Activated CD8-positive, alpha-beta T cell treated with anti-CD3 and anti-CD28 coated beads for 36 hours (primary cell): ENCODE measurements around the gene FAM186B. TPM values are rescaled to one million over a fixed set of nuclear protein-coding genes. Genes with fewer than 3 reads are reported as not detected.
A peak's percentile ranks its signal among the peaks of the same experiment; 100 is the strongest.

ENCODE experiments used
- ATAC-seq: fragments of 200-7000 bp; cut with Tn5 transposase; one replicate; pipeline ENCODE4 v1.10.0; 2021; ENCODE audit warnings: mild to moderate bottlenecking, moderate library complexity
- CTCF ChIA-PET: fragments of 350-600 bp; sonication (Branson Sonifier 250); formaldehyde crosslinking; loops from one replicate; lab custom pipeline; 2021; ENCODE audit warnings: antibody characterized with exemption; lab: Charles Lee
- POLR2A ChIA-PET: fragments of 350-600 bp; sonication (Branson Sonifier 250); formaldehyde crosslinking; loops from one replicate; lab custom pipeline; 2021; ENCODE audit warnings: antibody characterized with exemption; lab: Charles Lee
- DNase-seq: peaks from one replicate; pipeline ENCODE4 v3.0.0-alpha.2; 2020
- H3K27ac Mint-ChIP-seq: one replicate; pipeline ENCODE4 v1.8.0; 2021; ENCODE audit warnings: mild to moderate bottlenecking, mixed read lengths
- H3K27me3 Mint-ChIP-seq: one replicate; pipeline ENCODE4 v1.8.0; 2021; ENCODE audit warnings: mixed read lengths
- H3K36me3 Mint-ChIP-seq: one replicate; pipeline ENCODE4 v1.8.0; 2021; ENCODE audit warnings: low read depth, mixed read lengths
- H3K4me1 Mint-ChIP-seq: one replicate; pipeline ENCODE4 v1.8.0; 2021; ENCODE audit warnings: low read depth, mixed read lengths
- H3K4me3 Mint-ChIP-seq: one replicate; pipeline ENCODE4 v1.8.0; 2021; ENCODE audit warnings: mild to moderate bottlenecking, moderate library complexity, mixed read lengths
- H3K9me3 Mint-ChIP-seq: one replicate; pipeline ENCODE4 v1.8.0; 2021; ENCODE audit warnings: mixed read lengths
- intact Hi-C: fragments of 100-400 bp; cut with micrococcal nuclease; formaldehyde crosslinking; loops from one replicate; pipeline ENCODE4 v1.10.0; 2022
- total RNA-seq, 2 experiments: library from RNA; stranded (reverse); gene quantifications; one replicate each; pipeline ENCODE4 v1.2.3, GENCODE V29; 2021
- TF ChIP-seq, protein P1 (sequence below): fragments of 200-600 bp; IDR thresholded peaks from one replicate; pipeline ENCODE4 v1.8.0; 2022; ENCODE audit warnings: antibody characterized with exemption, mild to moderate bottlenecking

FAM186B gene
- total RNA-seq, 2 experiments from 2014 or later, result not detected

DNA sequence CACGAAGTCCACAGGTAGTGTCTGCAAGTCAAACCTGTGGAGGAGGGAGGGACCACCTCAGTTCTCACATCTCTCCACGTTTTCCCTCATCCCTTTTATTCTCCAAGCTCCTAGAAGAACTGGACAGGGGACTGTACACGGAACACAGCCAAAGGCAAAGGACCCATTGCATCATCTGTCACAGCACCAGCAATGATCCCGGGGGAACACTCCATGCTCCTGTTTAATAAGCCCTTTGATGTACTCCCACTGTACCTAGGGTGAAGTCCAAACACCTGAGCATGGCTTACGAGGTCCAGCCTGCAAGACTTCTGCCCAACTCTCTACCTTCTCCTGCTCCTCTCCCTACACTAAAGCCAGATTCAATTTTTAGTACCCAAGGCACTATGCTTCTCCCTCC, 44.5 kb upstream of the FAM186B start:
- ChIA-PET CTCF (interaction anchor here (4.4 to 25.4 kb wide), 2 partner anchors 13 to 60 kb away, joined by 36 to 556 read pairs; partner anchors contain the start of gene FMNL3), POLR2A (no interaction called here)
- Mint-ChIP-seq H3K36me3 (peaks cover 31% of the 10 kb centered on the region), H3K9me3 (no peaks in the 10 kb centered on the region), H3K27ac (peak overlapping the region; percentile 6), H3K27me3 (no peaks in the 10 kb centered on the region), H3K4me1 (peaks cover 9% of the 10 kb centered on the region), H3K4me3 (no peak overlapping the region)
- intact Hi-C loops, result no loop called here
- TF ChIP-seq, protein P1, sequence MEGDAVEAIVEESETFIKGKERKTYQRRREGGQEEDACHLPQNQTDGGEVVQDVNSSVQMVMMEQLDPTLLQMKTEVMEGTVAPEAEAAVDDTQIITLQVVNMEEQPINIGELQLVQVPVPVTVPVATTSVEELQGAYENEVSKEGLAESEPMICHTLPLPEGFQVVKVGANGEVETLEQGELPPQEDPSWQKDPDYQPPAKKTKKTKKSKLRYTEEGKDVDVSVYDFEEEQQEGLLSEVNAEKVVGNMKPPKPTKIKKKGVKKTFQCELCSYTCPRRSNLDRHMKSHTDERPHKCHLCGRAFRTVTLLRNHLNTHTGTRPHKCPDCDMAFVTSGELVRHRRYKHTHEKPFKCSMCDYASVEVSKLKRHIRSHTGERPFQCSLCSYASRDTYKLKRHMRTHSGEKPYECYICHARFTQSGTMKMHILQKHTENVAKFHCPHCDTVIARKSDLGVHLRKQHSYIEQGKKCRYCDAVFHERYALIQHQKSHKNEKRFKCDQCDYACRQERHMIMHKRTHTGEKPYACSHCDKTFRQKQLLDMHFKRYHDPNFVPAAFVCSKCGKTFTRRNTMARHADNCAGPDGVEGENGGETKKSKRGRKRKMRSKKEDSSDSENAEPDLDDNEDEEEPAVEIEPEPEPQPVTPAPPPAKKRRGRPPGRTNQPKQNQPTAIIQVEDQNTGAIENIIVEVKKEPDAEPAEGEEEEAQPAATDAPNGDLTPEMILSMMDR, result no peak
- DNase-seq, result no peak
- ATAC-seq, result no peak

DNA sequence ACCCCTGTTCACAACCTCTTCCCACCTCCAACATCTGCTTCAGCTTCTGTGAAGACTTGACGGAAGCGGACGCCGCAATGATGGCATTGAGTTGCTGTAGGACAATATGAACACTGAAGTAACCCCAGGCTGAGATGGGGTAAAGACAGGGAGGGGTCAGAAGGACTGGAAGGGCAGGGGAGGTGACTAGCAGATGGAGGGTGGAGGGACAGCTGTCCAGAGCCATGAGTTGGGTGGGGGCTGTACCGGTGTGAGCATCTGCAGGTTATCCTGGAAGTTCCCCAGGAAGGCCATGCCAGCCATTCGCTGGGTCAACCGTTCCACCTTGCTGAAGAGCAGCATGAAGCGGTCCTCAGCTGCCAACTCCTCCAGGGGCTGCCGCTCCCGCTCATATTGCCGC, 44.0 kb upstream of the FAM186B start:
- Mint-ChIP-seq H3K27ac (peak overlapping the region; percentile 53), H3K4me3 (no peak overlapping the region), H3K9me3 (no peaks in the 10 kb centered on the region), H3K4me1 (peaks cover 14% of the 10 kb centered on the region), H3K36me3 (peaks cover 30% of the 10 kb centered on the region), H3K27me3 (no peaks in the 10 kb centered on the region)
- no peak for DNase-seq
- intact Hi-C loops, result no loop called here
- ChIA-PET POLR2A (no interaction called here), CTCF (interaction anchor here (1.0 to 25.4 kb wide), 5 partner anchors 12 to 217 kb away, joined by 3 to 556 read pairs (median 4); partner anchors contain the start of genes FMNL3 and TMBIM6)
- TF ChIP-seq, protein P1, result no peak
- ATAC-seq, result no peak

DNA sequence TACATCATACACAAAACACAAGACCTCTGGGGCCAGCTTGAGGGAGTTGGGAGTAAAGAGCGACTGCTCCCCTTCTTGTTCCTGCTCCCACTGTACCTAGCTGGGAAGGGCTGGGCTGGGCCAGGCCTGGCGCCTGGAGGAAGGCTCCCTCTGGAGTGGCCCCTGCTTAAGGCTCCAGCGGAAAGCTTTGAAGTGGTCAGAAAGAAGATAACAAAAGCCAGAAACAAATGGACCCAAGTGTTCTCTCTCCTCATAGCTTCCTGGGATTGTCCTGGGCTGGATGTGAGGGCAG, 43.2 kb upstream of the FAM186B start:
- DNase-seq, result no peak
- ChIA-PET POLR2A (interaction anchor here (0.8 to 1.6 kb wide), 7 partner anchors 9 to 61 kb away, joined by 3 to 6 read pairs (median 3); no protein-coding TSS in a partner anchor), CTCF (interaction anchor here (1.0 to 25.4 kb wide), 8 partner anchors 11 to 218 kb away, joined by 3 to 556 read pairs (median 4); partner anchors contain the start of genes FMNL3 and TMBIM6)
- no peaks in the 10 kb centered on the region for H3K27me3 Mint-ChIP-seq
- H3K9me3 Mint-ChIP-seq, result no peaks in the 10 kb centered on the region
- peak overlapping the region; percentile 53 for H3K27ac Mint-ChIP-seq
- intact Hi-C loops, result no loop called here
- H3K4me3 Mint-ChIP-seq, result no peak overlapping the region
- H3K4me1 Mint-ChIP-seq, result peaks cover 14% of the 10 kb centered on the region
- no peak for ATAC-seq
- peaks cover 29% of the 10 kb centered on the region for H3K36me3 Mint-ChIP-seq
- TF ChIP-seq, protein P1, result no peak

DNA sequence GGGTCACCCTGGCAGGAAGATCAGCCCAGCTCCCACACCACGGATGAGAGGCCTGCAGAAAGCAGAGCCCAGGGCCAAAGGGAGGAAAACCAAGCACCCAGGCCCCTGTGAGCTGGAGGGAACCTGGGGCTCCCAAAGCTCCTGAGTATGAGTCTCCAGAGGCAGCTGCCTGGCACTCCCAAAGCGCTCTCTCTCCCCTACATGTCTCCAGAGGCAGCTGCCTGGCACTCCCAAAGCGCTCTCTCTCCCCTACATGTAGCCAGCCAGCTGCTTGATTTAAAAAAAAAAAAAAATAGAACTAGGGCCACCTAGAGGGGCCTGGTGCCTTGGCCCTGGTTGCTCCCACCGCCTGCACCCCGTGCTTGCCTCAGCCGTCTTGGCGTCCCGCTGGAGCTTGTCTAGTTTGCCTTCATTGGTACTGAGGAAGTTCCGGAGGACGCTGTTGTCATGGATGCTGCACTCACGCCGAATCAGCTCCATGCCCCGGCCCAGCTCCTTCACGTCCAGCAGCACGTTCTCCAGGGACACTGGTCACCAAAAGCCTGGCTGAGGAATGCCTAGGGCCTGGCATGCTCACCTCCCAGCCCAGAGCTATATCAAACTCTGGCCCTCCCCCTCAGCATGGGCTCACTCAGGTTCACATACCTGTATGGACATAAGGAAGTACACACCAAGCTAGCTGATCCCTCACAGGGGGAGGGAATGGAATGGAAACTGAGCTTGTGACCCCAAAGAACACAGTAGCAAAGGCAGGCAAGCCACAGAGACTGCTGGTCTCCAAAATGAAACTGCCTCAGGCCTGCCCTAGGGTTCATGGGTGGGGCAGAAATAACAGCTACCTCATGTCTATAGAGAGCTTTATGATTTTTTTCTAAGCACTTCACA, 42.6 kb upstream of the FAM186B start:
- ATAC-seq, result no peak
- POLR2A ChIA-PET, result interaction anchor here (0.5 to 1.6 kb wide), 8 partner anchors 10 to 581 kb away, joined by 3 to 6 read pairs (median 3); no protein-coding TSS in a partner anchor
- H3K4me1 Mint-ChIP-seq, result peaks cover 14% of the 10 kb centered on the region
- intact Hi-C loops, result no loop called here
- TF ChIP-seq, protein P1, result no peak
- no peaks in the 10 kb centered on the region for H3K9me3 Mint-ChIP-seq
- no peak overlapping the region for H3K4me3 Mint-ChIP-seq
- no peaks in the 10 kb centered on the region for H3K27me3 Mint-ChIP-seq
- CTCF ChIA-PET, result interaction anchor here (0.7 to 25.4 kb wide), 12 partner anchors 8 to 408 kb away, joined by 3 to 556 read pairs (median 4); partner anchors contain the start of genes FMNL3 and TMBIM6
- no peak for DNase-seq
- H3K36me3 Mint-ChIP-seq, result peaks cover 28% of the 10 kb centered on the region
- H3K27ac Mint-ChIP-seq, result peak overlapping the region; percentile 53
